ENCODE data around the gene MXRA5.

Gene MXRA5

DNA sequence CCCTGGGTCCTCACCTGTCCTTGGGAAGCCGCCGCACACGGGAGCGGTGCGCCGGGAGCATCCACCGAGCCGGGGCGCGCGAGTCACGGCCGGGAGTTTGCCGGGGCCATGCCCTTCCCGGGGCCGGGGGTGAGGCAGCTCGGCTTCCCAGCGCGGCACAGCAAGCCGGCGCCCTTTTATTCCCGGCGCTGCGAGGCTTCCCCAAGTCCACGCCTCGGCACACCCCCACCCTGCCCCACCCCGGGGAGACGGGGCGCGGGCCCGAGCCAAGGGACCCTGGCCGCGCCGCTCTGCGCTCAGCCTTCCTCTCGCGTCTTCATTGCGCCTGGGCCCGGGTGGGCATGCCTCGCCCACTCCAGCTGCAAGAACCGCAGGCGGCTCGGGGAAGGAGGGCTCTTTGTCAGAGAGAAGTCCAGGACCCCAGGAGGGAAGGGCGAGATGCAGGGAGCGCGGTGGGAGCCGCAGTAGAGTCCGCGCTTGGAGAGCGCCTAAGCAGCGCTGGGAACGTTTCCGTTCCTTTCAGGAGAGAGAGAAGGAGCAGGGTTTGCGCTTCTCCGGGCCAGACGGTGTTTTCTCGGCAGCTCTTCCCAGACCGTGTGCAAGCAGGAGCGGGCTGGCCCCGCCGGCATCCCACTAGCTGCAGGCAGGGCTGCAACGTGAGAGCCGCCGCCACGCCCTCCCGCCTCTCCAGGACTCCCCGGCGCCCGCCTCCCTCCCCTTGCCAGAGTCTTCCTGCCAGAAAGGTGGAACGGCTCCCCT, at the start of gene MXRA5:
TSS of gene MXRA5 (minus strand) at position 152 of the 759 bp plus-strand sequence. CDS start 2,819 bp downstream, outside the sequence.
- no peak for DNase-seq (ENCODE audit: low spot score)
- TF ChIP-seq CTCF (IDR thresholded peaks at IDR 0.05; ENCODE audit: extremely low read depth, missing control alignments), result no peak

- no peak for TF ChIP-seq CTCF (IDR thresholded peaks at IDR 0.05; ENCODE audit: extremely low read depth, missing control alignments)
These were observed 47.2 kb upstream of the MXRA5 start for GRCh38 chrX:3393581-3394111.

GRCh38 chrX:3393178-3393577, 46.7 kb upstream of the MXRA5 start:
- DNase-seq (ENCODE audit: low spot score), result no peak
- no peak for TF ChIP-seq CTCF (IDR thresholded peaks at IDR 0.05; ENCODE audit: extremely low read depth, missing control alignments)

More at GRCh38 chrX:3393581-3394111, 47.2 kb upstream of the MXRA5 start:
- no peak for DNase-seq (ENCODE audit: low spot score)

DNA sequence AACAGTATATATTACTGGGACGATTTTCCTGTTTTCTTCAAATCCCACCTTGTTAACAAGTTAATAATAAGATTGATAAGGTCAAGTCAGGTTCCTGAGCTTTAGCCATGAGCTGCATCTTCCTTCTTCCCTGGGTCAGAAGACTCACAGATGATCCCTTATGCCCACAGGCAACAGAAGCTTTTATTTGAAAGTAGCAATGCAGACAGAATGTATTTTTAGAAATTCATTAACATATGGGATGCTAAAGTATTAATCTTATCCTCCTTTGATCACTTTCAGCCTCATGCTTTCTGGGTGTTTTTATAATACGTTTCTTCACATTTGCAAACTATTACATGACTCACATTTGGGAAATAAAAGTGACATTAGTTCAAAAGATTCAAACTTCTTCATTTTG, 42.0 kb upstream of the MXRA5 start:
- no peak for TF ChIP-seq CTCF (IDR thresholded peaks at IDR 0.05; ENCODE audit: extremely low read depth, missing control alignments)
- DNase-seq (ENCODE audit: low spot score), result no peak

GRCh38 chrX:3384327-3384726, 37.9 kb upstream of the MXRA5 start:
- no peak for DNase-seq (ENCODE audit: low spot score)
- TF ChIP-seq CTCF (IDR thresholded peaks at IDR 0.05; ENCODE audit: extremely low read depth, missing control alignments), result no peak

GRCh38 chrX:3380603-3381002, 34.2 kb upstream of the MXRA5 start:
- no peak for TF ChIP-seq CTCF (IDR thresholded peaks at IDR 0.05; ENCODE audit: extremely low read depth, missing control alignments)
- DNase-seq (ENCODE audit: low spot score), result no peak

DNA sequence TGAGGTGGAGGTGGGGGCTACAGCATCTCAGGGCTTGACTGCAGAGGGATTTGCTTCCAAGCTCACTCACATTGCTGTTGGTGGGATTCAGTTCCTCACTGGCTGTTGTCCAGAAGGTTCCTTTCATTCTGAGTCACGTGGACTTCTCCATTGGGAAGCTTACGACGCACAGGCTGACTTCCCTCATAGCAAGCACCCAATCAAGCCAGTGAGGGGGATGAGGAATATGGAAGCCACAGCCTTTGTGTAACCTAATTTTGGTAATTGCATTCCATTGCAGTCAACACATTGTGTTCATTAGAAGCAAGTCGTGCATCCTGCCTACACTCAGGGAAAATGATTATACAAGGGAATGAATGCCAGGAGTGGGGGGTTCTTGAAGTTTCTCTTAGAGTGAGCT, 32.7 kb upstream of the MXRA5 start:
- TF ChIP-seq CTCF (IDR thresholded peaks at IDR 0.05; ENCODE audit: extremely low read depth, missing control alignments), result no peak
- no peak for DNase-seq (ENCODE audit: low spot score)
